GM19351 (cell line): ENCODE results near the gene TNFSF9.
"Not testable (repeated sequence)": the region's sequence is repeated elsewhere in the genome, so short reads cannot be mapped to it uniquely, and the experiment has no call there.

ENCODE experiments used
- ATAC-seq: cut with Tn5 transposase; IDR thresholded peaks from one replicate; pipeline ENCODE4 v1.9.1; 2021; ENCODE audit warnings: mild to moderate bottlenecking, moderate library complexity; ENCODE audit not compliant: unreplicated experiment

Gene TNFSF9

DNA sequence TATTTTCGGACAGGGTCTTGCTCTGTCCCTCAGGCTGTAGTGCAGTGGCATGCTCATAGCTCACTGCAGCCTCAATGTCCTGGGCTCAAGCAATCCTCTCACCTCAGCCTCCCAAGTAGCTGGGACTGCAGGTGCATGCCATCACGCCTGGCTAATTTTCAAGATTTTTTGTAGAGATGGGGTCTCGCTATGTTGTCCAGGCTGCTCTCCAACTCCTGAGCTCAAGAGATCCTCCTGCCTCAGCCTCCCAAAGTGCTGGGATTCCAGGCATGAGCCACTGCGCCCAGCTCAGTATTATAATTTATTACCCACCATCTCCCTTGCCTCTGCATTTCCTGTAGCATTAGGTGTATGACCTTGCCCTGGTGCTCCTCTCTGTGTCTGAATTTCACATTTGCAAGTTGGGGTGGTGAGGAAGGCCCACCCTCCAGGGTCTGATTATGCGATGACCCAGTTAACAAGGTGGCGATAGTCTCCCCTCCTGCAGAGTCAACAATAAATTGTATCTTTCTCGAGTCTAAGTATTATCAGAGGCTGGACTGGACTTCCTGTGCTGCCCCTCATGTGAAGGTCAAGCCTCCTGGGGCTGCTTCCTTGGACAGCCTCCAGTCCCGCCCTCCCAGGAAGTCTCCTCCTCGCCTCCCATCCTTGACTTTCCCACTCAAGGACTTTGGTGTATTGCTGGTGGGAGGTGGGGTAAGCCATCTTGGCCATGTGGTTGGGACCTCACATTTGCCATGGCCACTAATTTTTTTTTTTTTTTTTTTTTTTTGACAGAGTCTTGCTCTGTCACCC lies 27.2 kb upstream of the TNFSF9 start:
- no peak for ATAC-seq

DNA sequence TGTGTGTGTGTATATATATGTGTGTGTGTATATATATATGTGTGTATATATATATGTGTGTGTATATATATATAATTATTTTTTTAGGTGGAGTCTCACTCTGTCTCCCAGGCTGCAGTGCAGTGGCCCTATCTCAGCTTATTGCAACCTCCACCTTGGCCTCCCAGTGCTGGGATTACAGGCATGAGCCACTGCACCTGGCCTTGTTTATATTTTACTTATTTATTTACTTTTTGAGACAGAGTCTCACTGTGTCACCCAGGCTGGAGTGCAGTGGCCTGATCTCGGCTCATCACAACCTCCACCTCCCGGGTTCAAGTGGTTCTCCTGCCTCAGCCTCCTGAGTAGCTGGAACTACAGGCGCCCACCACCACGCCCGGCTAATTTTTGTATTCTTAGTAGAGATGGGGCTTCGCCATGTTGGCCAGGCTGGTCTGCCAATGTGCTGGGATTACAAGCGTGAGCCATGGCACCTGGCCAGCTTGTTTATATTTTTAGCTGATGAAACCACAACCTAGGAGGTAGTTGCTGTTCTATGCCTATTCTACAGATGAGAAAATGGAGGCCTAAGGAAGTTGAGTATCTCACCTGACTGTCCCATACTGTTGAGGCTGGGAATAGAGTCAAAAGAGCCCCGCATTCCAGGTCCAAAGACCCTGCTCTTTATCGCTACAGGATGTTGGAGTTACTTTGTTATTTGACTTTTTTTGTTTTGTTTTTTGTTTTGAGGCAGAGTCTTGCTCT lies 22.6 kb upstream of the TNFSF9 start:
- ATAC-seq = not testable (repeated sequence)

DNA sequence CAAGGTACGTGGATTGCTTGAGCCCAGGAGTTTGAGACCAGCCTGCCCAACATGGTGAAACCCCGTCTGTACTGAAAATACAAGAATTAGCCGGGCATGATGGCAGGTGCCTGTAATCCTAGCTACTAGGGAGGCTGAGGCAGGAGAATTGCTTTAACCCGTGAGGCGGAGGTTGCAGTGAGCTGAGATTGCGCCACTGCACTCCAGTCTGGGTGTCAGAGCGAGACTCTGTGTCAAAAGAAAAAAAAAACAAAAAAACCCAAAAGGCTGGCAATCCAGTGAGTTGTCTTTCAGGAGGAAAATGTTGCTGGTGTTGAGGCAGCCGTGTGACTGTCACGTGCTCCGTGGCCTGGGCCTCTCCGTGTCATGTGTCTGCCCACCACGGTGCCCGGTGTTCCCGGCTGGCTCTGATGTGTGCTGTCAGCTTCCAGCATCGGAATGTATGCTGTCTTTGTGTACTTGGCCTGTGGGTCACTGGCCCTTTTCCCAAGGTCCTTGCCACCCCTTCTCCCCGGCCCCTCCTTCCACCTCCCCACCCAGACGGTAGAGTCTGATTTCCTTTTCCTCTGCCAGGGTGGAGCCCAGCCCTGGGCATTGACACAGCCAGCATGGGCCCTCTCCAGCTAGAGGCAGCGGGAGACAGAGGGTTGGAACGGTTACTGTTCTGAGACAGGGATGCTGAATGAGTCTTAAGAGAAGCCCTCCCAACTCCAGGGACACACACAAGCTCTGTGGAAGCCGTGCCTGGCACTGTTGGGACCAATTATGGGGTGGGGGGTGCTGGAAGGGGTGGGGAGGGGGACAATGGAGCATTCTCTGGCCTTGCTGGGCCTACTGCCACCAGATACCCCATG lies 21.5 kb upstream of the TNFSF9 start:
- no peak for ATAC-seq

DNA sequence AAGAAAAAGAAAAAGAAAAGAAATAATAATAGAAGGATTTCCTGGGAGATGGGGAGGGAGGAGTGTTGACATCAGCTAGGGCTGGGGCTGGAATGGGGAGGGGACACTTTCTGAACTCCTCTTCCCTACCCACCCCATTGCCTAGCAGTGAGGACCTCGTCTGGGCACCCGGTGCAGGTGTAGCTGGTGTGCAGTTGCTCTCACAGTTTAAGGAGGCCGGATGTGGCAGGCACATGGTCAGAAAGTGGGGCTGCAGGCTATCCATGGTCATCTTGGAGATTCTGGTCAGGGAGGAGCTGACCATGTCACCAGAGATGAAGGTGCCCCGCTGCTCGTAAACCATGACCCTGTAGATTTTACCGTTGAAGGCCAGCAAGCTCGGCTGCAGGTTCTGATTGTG lies 20.2 kb upstream of the TNFSF9 start:
- ATAC-seq = no peak

DNA sequence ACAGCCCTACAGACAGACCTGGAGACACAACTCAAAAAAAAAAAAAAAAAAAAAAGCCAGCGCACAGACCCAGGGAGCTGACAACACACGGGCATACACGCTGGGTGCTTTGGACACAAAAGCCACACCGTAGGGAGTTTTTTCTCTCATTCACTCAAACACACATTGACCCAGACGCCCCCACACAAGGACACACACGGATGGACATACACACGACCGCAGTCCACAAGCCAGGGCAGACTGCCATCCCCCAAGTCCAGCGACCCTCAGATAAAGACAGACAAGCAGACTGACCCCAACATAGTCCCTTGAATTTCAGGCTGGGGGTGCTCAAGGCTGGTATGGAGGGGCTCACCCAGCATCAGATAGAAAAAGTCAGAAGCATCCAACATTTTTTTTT lies 16.7 kb upstream of the TNFSF9 start:
- no peak for ATAC-seq

DNA sequence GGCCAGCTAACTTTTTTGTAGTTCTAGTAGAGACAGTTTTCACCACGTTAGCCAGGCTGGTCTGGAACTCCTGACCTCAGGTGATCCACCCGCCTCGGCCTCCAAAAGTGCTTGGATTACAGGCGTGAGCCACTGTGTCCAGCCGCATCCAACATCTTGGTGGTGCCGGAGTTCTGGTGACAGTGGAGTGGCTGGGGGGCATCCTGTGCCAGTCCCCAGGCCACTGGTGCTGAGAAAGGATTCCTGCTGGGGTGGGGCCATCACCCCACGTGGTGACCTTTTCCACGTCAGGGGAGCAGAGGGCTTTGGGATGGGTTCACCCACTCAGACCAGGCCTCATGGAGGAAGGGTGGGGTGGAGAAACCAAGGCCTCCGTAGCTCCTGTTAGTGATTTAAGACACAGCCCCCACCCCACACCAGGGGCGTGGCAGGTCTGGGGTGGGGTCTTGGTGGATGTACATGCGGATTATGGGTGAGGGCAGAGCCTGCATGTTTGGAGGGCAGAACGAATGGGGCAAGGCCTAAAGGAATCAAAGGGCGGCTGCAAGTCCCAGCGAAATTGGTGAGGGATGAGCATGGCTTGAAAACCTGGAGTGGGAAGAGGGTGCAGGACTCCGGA lies 15.8 kb upstream of the TNFSF9 start:
- no peak for ATAC-seq

DNA sequence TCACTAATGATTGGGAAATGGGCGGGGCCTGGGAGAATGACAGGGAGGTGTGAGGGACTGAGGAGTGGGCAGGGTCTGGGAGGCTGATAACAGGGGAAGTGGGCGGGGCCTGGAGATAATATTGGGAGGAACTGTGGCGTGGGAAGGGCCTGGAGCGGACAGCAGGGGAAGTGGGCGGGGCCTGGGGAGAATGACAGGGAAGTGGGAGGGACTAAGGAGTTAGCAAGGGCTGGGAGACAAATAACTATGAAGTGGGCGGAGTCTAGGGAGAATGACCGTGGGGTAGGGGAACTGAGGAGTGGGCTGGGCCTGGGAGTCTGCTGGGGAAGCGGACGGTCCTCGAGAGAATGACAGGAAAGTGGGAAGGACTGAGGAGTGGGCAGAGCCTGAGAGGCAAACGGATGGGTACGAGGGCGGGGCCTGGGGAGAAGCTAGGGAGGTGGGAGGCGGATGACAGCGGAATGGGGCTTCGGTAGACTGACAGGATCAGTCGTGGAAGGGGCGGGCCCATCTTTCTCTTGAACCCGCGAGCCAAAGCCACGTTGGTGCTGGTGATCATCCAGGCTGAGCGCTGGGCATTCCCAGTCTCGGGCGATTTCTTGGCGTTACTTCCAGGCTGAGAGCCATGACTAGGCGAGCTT lies 14.7 kb upstream of the TNFSF9 start:
- peak; percentile 50 for ATAC-seq

DNA sequence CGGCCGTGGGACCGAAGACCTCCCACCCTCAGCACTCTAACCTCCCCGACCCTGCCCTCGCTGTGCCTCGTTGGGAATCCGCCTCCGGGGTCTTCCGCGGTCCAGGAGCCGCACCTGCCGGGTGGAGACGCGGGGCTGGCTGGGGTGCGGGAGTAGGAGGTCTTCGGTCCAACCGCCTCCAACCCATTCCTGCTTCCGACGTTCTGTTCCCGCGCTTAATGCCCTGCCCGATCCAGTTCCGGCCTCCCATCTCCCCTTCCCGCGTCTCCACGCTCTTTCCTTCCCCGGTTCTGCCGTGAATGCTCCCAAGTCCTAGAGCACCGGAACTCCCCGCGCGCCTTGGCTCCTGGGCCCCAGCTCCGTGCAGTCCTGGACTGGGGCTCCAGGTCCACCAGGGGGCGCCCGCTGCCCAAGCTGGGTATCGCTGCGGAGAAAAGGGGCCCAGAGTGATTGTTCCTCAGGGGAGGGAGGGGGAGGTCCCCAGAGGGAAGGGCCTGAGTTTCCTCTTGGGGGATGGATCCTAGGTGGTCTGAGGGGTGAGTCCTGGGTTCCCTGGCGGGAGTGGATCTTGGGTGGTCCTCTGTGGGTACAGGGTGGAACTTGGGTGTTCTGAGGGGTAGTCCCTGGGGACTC lies 14.1 kb upstream of the TNFSF9 start:
- peak; percentile 60 for ATAC-seq

DNA sequence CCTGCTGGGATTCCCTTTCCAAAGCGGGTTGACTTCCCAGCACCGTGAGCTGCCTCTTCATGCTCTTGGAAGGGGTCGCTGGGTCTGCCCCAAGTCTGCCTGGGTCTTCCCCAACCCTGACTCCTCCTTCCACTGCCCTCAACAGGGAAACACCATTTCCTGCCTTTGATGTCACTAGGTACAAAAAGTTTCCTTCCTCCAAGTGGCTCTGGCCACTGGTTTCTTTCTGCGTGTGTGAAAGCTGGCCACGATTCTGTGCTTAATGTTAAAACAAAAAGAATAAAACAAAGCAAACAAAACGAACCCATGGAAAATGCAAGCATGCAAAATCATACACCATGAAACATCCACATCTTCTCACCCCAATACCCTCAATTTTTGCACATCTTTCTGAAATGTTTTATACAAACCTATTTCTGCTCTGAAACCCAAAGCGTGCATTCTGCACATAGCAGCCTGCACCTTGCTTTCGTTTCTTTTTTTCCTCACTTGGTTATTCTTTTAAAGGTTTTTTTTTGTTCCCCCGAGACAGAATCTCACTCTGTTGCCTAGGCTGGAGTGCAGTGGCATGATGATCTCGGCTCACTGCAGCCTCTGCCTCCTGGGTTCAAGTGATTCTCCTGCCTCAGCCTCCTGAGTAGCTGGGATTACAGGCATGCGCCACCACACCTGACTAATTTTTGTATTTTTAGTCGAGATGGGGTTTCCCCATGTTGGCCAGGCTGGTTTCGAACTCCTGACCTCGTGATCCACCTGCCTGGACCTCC lies 12.5 kb upstream of the TNFSF9 start:
- ATAC-seq = no peak

DNA sequence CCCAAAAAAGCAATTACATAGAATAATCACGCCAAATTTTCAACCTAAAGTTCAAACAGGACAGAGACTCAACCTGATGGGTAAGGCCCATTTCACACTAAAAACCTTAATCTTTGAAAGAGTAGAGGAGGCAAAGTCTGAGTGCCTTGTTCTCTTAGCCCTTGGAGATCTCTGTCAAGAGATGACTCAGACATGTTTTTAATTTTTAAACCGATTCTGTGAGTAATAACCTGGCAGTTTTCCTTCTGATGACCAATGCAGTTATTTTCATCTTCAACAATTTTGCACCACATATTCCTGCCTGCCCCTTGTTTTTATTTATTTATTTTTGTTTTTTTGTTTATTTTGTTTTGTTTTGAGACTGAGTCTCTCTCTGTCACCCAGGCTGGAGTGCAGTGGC lies 11.5 kb upstream of the TNFSF9 start:
- ATAC-seq = no peak

DNA sequence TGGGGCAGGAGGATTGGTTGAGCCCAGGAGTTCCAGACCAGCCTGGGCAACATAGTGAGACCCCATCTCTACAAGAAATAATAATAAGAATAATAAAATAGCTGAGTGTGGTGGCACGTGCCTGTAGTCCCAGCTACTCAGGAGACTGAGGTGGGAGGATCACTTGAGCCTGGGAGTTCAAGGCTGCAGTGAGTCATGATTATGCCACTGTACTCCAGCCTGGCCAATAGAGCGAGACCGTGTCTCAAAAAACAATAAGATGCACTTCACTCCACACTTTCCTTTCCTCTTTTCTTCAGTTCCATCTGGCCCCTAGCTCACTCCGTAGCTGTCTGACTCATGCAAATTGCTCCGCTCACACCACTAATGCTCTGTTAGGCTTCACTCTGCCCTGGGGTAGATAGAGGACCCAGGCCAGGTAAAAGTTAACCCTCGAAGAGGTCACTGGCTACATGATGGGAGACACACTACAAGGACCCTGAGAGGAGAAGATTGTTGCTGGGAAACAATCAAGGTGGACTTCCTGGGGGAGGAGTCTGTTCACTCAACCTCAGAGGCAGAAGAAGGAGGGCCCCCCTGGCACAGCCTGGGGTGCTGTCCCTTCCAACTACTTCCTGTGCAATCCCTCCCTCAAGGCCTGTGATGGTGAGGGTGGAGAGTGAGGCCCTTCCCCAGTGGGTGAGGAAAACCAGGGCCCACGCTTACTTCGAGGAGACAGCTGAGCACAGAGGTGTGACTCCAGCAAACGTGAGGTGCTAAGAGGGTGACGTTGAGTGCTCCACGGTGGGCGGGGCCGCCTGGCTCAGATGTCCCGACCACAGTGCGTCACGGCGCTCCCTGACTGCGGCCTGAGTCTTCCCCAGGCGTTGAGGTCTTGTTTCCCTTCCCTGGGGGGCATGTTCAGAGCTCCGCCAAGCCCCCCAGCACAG lies 8.8 kb upstream of the TNFSF9 start:
- ATAC-seq = peak; percentile 64

DNA sequence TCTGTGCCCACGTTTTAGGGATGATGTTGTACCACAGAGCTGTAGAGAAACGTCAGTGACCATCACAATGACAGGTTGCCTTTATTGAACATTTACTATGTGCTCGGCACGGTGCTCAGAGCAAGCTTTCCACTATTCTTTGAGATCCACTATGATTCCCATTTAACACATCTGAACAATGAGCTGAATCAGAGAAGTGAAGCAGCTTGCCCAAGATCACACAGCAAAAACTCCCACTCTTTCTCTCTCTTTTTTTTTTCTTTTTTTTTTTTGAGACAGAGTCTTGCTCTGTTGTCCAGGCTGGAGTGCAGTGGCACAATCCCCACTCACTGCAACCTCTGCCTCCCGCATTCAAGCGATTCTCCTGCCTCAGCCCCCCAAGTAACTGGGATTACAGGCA lies 8.1 kb upstream of the TNFSF9 start:
- ATAC-seq = no peak

DNA sequence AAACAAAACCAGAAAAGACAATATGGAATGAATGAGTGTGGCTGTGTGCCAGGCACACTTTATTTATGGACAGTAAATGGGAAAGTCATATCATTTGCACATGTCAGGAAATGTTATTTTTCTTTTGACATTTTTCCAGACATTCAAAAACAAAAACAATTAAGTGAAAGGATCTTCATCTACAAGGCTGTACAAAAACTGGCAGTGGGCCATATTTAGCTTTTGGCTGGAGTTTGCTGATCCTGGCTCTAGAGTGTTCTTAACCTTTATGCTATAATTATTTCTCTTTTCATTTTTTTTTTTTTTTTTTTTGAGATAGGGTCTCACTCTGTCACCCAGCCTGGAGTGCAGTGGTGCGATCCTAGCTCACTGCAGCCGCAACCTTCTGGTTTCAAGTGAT lies 6.5 kb upstream of the TNFSF9 start:
- no peak for ATAC-seq

DNA sequence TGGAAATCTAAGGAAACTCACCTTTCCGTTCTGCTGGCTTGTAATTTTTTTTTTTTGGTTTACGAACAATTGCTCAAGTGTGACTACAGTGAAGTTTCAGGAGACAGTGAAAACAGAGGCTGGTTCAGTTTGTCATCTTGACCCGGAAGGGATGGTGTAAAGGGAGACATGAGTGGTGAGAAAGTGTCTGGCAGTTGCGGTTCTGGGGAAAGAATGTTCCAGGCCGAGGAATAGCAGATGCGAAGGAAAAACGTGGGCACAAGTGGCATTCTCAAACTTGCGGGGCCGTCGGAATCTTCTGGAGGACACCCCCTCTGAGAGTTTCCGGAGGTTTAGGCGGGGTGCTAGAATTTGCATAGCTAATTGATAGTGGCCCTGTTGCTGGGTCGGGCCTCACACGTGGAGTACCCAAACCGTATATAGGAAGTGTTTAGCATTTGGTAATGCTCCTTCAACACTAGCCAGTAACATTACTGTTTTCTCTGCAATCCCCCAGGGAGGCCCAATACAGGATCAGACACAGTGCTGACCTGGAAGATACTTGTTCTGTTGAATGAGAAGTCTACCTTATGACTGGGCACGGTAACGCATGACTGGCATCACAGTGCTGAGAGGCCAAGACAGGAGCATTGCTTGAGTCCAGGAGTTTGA lies 2.8 kb upstream of the TNFSF9 start:
- no peak for ATAC-seq

DNA sequence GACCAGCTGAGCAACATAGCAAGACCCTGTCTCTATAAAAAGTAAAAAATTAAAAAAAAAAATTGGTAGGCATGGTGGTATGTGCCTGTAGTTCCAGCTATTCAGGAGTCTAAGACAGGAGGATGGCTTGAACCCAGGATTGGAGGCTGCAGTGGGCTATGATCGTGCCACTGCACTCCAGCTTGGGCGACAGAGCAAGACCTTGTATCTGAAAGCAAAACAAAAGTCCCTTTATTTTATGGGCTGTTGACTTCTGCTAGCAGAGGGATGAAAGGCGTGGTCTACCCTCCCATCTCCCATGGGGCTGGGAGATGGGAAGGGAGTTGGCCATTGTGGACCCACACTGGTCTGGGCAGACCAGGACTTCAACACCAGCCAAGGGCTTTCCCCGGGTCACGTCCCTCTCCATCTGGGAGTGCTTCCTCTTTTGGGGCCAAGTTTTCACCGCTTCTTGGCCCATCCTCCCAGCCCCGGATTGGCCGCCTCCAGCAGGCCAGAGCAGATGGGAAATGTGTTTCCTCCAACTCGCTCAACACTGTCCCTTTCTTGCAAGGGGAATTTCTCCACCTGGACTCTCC lies 2.2 kb upstream of the TNFSF9 start:
- no peak for ATAC-seq

DNA sequence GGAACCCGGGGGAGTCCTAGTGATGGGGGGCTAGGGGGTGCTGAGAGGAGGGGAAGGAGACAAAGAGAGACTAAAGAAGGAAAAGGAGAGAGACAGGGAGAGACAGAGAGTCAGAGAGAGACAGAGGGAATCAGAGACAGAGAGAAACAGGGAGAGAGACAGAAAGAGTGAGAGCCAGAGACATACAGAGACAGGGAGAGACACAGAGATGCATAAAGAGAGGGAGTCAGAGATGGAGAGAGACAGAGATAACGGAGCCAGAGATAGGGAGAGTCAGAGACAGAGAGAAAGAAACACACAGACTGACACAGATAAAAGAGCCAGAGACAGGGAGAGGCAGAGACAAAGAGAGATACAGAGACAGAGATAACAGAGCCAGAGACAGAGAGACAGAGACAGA lies 1.5 kb upstream of the TNFSF9 start:
- ATAC-seq = no peak

DNA sequence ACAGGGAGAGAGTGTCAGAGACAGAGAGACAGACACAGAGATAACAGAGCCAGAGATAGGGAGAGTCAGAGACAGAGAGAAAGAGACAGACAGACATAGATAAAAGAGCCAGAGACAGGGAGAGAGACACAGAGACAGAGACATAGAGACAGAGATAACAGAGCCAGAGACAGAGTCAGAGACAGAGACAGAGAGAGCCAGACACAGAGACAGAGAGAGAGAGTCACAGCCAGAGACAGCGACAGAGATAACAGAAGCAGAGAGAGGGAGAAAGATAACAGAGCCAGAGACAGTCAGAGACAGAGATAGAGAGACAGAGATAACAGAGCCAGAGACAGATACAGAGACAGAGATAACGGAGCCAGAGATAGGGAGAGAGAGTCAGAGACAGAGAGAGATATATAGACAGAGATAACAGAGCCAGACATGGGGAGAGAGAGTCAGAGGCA lies 865 bp upstream of the TNFSF9 start:
- ATAC-seq = no peak
